HT-29 (cell line): Measurements from ENCODE around the gene POMP. TPM values are rescaled to one million over a fixed set of nuclear protein-coding genes. Genes with fewer than 3 reads are reported as not detected.

Experiments
- DNase-seq: peaks from one replicate; pipeline ENCODE4 v3.0.0-alpha.2; 2015; ENCODE audit warnings: low spot score
- total RNA-seq: library from RNA; depleted of rRNA; stranded (reverse); fragments of >200 nt; shearing (Covaris generic); gene quantifications from 2 replicates; pipeline ENCODE4 v1.2.3, GENCODE V29; 2014

The POMP gene
- total RNA-seq, 1 experiment from 2014 or later = 119 TPM

- DNase-seq = peak; percentile 99
Observed at GRCh38 chr13:28693605-28694491, 34.9 kb downstream of the POMP start.

- no peak for DNase-seq
Observed at GRCh38 chr13:28697441-28697840, 38.5 kb downstream of the POMP start.

GRCh38 chr13:28699246-28699645 is 40.3 kb downstream of the POMP start:
- DNase-seq = no peak

GRCh38 chr13:28704282-28704681 is 45.4 kb downstream of the POMP start:
- DNase-seq = no peak

- DNase-seq = no peak
Observed at GRCh38 chr13:28704919-28705318, 46.0 kb downstream of the POMP start.

GRCh38 chr13:28705461-28706083 is 46.6 kb downstream of the POMP start:
- no peak for DNase-seq

GRCh38 chr13:28707629-28708427 is 48.9 kb downstream of the POMP start:
- peak; percentile 58 for DNase-seq

- DNase-seq = peak; percentile 53
Observed at GRCh38 chr13:28710161-28710560, 51.2 kb downstream of the POMP start.

- DNase-seq = no peak
Observed at GRCh38 chr13:28714651-28715050, 55.7 kb downstream of the POMP start.

GRCh38 chr13:28716511-28716910 is 57.6 kb downstream of the POMP start:
- peak; percentile 63 for DNase-seq

- DNase-seq = no peak
Observed at GRCh38 chr13:28717170-28717569, 58.2 kb downstream of the POMP start.

- DNase-seq = peak; percentile 50
Observed at GRCh38 chr13:28718196-28718542, 59.2 kb downstream of the POMP start.

- peak; percentile 100 for DNase-seq
Observed at GRCh38 chr13:28718543-28719226, 59.8 kb downstream of the POMP start, which contains the start of gene SLC46A3. TSS of gene SLC46A3 (minus strand) at chr13:28718970. CDS start at chr13:28717998, 972 bp downstream.

GRCh38 chr13:28719227-28720055 is 60.5 kb downstream of the POMP start:
- DNase-seq = peak; percentile 41

GRCh38 chr13:28723806-28724205 is 64.9 kb downstream of the POMP start:
- no peak for DNase-seq

GRCh38 chr13:28725046-28725610 is 66.2 kb downstream of the POMP start:
- no peak for DNase-seq
